ENCODE data around the gene ERCC1. TPM values are rescaled to one million over a fixed set of nuclear protein-coding genes. Genes with fewer than 3 reads are reported as not detected.

ERCC1 gene
- total and polyA plus RNA-seq, 2 of the 13 experiments (the other 11 are each of a cell fraction or from before 2014, with no cell fraction given), result 40.0 to 66.4 TPM

GRCh38 chr19:45448887-45449299 lies 25.2 kb upstream of the ERCC1 start (continued):
- TF ChIP-seq SAFB2 (CRISPR knock-in tag; IDR thresholded peaks at IDR 0.05; ENCODE audit: borderline replicate concordance, low read depth) (no peak), ARNTL (CRISPR knock-in tag; IDR thresholded peaks at IDR 0.05) (peak; percentile 84), RBAK (CRISPR knock-in tag; IDR thresholded peaks at IDR 0.05) (no peak), XRCC5 (optimal IDR thresholded peaks at IDR 0.05; ENCODE audit: low read length) (peak; percentile 18), GZF1 (CRISPR knock-in tag; IDR thresholded peaks at IDR 0.05) (no peak), FOXC1 (CRISPR knock-in tag; IDR thresholded peaks at IDR 0.05; ENCODE audit: borderline replicate concordance) (no peak), FOXP4 (CRISPR knock-in tag; IDR thresholded peaks at IDR 0.05) (no peak), ZNF430 (CRISPR knock-in tag; IDR thresholded peaks at IDR 0.05) (no peak), ZBTB38 (CRISPR knock-in tag; IDR thresholded peaks at IDR 0.05) (no peak), REPIN1 (CRISPR knock-in tag; IDR thresholded peaks at IDR 0.05; ENCODE audit: borderline replicate concordance, low read depth) (no peak), DR1 (CRISPR knock-in tag; IDR thresholded peaks at IDR 0.05) (no peak), ZBTB26 (CRISPR knock-in tag; IDR thresholded peaks at IDR 0.05; ENCODE audit: borderline replicate concordance) (no peak), SNAI1 (CRISPR knock-in tag; IDR thresholded peaks at IDR 0.05; ENCODE audit: borderline replicate concordance) (no peak), HNF1A (IDR thresholded peaks at IDR 0.05; ENCODE audit: low read depth) (no peak), HNF1A (CRISPR knock-in tag; IDR thresholded peaks at IDR 0.05; ENCODE audit: borderline replicate concordance) (no peak), TIGD3 (CRISPR knock-in tag; IDR thresholded peaks at IDR 0.05; ENCODE audit: borderline replicate concordance) (no peak), KLF16 (CRISPR knock-in tag; IDR thresholded peaks at IDR 0.05) (no peak), GTF3A (CRISPR knock-in tag; conservative IDR thresholded peaks at IDR 0.05) (no peak), PHF20 (CRISPR knock-in tag; IDR thresholded peaks at IDR 0.05) (no peak), HINFP (CRISPR knock-in tag; IDR thresholded peaks at IDR 0.05; ENCODE audit: low read depth) (no peak), GATA4 (IDR thresholded peaks at IDR 0.05; ENCODE audit: borderline replicate concordance, low read depth) (no peak)
